Activated CD4-positive, alpha-beta T cell treated with anti-CD3 and anti-CD28 coated beads, Interleukin-2, amount 50 U/mL, for 16 hours (primary cell): ENCODE results near the gene ABCA7.

Experiments
- DNase-seq: peaks from one replicate; pipeline ENCODE4 v3.0.0-alpha.2; 2020

ABCA7 gene

GRCh38 chr19:1073063-1073955, 33.4 kb downstream of the ABCA7 start:
- DNase-seq, result no peak

DNA sequence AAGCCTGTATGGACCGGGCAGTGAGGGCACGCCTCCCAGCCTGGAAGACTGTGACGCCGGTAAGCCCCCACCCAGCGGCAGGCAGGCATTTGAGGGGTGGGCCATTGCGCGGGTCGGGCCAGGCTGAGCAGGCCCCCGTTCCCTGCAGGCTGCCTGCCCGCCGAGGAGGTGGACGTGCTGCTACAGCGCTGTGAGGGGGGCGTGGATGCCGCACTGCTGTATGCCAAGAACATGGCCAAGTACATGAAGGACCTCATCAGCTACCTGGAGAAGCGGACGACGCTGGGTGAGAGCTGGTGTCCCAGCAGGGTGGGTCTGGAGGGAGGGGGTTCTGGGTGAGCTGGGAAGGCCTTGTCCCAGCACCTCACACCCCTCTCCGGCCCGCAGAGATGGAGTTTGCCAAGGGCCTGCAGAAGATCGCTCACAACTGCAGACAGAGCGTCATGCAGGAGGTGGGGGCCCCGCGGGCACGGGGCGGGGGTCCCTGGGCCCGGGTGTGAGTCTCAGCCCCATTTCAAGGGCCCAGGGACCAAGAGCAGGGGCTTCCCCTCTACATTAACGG, 34.1 kb downstream of the ABCA7 start:
- DNase-seq, result no peak

- DNase-seq, result peak; percentile 90
Observed at GRCh38 chr19:1074544-1075283, 34.8 kb downstream of the ABCA7 start.

DNA sequence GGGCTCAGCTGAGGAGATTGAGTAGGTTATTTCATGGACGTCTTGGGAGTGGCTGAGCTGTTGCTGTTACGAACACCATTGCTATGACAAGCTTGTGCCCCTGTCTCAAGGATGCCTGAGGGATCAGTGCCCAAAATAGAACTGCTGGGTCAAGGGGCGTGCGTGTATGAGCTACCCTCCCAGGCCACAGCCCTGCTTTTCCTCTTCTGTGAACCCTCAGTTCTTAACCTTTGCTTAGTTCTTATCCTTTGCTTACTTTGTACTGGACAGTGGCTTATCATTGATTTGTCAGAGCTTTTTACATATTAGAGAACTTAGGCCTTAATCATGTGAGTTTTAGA, 36.1 kb downstream of the ABCA7 start:
- DNase-seq, result no peak

GRCh38 chr19:1076951-1077350, 37.0 kb downstream of the ABCA7 start:
- DNase-seq, result peak; percentile 95

GRCh38 chr19:1079566-1080111, 39.7 kb downstream of the ABCA7 start:
- peak; percentile 87 for DNase-seq

GRCh38 chr19:1080360-1081161, 40.7 kb downstream of the ABCA7 start:
- no peak for DNase-seq

DNA sequence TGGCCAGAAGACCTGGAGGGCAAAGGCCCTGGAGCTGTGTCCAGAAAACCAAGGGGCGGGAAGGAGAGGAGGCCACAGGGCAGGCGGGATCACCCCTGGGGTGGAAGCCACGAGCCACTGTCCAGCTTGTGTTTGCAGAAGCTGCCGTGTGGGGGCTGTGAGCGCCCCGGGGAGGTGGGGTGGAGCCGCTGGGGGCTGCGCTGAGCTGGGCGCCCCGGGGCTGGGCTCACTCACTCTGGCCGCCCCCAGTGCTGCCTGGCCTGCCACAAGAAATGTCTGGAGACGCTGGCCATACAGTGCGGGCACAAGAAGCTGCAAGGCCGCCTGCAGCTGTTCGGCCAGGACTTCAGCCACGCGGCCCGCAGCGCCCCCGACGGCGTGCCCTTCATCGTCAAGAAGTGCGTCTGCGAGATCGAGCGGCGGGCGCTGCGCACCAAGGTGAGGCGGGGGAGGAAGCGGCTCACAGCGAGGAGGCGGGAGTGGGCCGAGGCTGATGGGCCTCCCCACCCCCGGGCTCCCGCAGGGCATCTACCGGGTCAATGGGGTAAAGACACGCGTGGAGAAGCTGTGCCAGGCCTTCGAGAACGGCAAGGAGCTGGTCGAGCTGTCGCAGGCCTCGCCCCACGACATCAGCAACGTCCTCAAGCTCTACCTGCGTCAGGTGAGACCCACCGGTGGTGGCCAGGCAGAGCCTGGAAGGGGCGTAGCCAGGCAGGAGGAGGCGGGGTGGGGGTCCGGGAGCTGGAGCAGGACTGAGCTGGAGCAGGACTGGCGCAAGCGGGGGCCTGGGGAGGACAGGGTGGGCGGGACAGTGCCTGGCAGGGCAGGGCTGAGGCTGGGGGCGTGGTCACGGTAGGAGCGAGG, 41.6 kb downstream of the ABCA7 start:
- no peak for DNase-seq

DNA sequence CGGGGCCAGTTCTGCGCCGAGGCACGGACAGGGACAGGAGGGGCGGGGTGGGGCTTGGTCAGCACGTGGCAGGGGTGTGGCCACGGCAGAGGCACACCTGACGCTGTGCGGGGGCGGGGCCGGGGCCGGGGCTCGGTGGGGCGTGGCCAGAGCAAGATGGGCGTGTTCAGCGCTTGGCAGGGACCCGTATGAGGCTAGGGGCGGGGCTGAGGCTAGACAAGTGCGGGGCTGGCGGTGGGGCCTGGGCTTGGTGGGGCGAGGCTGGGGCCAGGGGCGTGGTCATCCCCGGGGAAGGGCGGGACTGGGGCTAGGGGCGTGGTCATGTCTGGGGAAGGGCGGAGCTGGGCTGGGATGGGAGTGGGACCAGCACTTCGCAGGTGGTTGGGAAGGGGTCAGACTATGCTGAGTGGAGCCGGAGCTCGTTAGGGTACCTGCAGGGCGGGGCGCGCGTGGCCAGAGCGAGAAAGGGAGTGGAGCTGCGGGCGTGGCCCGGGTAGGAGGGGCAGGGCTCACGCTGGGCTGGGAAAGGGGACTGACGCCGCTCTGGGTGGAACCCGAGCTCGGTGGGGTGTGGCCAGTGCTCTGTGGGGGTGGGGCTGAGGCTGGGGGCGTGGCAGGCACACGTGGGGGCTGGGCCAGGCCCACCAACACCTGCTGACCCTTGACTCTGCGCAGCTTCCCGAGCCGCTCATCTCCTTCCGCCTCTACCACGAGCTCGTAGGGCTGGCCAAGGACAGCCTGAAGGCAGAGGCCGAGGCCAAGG, 42.4 kb downstream of the ABCA7 start:
- peak; percentile 83 for DNase-seq

DNA sequence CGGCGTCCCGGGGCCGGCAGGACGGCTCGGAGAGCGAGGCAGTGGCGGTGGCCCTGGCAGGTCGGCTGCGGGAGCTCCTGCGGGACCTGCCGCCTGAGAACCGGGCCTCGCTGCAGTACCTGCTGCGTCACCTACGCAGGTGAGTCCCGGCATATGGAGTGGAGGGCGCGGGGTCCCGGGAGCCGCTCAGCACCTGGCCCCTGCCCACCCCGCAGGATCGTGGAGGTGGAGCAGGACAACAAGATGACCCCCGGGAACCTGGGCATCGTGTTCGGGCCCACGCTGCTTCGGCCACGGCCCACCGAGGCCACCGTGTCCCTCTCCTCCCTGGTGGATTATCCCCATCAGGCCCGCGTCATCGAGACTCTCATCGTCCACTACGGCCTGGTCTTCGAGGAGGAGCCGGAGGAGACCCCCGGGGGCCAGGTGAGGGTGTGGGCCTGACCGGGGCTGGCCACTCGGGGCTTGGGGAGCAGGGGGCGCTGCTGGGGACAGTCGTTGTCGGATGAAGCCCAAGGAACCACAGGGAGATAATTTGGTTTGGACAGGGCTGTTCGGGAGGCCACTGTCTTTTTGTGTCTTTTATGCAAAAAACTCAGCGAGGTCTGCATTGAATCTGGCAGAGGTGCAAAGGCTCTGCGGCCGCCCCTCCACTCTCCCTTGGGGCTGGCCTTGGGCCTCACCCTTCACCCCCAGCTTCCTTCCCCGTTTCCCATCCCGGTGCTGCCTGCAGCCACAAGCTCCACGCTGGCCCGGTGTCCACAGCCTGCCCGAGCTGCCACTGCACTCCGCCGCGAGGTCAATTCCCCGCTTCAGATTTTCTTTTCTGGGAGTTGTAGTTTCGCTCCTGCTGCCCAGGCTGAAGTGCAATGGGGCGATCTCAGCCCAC, 43.3 kb downstream of the ABCA7 start:
- no peak for DNase-seq

DNA sequence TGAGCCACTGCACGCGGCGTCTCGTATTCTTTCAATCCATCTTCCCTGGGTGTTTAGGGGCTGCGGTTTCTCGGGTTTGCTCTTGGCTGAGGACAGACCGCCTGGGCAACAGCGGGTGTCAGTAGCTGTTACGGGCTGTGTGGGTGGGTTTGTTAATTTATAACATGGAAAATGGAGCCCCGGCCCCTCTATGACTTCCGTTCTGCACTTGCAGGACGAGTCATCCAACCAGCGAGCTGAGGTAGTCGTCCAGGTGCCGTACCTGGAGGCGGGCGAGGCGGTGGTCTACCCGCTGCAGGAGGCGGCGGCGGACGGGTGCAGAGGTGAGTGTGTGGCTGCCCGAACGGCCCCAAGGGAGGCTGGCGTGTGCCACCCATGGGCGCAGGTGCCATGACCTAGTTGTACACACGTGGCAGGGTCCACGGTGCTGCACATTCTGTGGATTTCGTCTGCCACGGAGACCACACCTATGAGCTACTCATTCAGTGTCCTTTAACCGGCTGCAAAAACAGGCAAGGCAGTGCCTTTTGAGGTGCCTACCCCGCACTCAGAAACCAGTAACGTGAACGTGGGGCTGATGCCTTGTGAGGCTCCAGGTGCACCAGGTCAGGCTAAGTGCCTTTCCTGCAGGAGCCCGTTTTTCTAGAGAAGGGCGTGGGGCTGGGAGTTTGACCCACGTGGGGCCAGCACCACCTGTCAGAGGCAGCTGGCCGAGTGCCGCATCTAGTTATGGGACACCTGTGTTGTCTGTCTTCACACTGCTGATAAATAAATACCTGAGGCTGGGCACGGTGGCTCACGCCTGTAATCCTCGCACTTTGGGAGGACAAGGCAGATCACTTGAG, 44.3 kb downstream of the ABCA7 start:
- DNase-seq, result no peak

GRCh38 chr19:1085053-1085658, 45.2 kb downstream of the ABCA7 start:
- DNase-seq, result no peak

GRCh38 chr19:1085676-1086442, 46.0 kb downstream of the ABCA7 start:
- no peak for DNase-seq

GRCh38 chr19:1086613-1087012, 46.7 kb downstream of the ABCA7 start:
- DNase-seq, result no peak

DNA sequence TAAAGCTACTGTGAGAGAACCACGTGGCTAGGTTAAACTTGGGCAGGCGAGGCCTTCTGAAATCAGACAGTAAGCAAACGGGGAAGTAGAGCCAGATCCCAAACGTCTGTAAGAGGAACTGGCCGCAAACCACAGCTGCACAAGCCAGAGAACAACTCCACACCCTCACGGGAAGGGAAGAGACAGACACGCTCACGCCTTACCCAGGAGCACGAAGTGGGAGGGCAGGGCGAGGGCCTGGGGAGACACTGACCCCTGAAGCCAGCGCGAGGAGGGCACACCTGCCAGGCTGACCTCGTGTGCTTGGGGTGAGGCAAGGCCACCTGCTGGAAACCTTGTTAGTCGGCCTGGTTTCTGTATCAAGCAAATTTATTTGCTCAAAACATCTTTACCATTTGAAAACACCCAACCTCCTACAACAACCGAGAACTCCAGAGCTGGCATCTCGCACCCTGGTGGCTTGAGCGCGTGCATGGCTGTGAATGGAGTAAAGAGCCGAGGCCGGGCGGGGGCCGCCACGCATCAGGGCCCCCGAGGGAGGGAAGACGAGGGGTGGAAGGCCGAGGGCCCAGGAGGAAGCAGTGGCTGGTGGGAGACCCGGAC, 48.0 kb downstream of the ABCA7 start:
- no peak for DNase-seq

- DNase-seq, result no peak
Observed at GRCh38 chr19:1088416-1089010, 48.6 kb downstream of the ABCA7 start.
